NCI-H2081 treated with DMSO at 0.1 percent for 48 hours (cell line): Measurements from ENCODE around the gene GPR173.

Experiments used
- DNase-seq: peaks from one replicate; lab custom pipeline; 2025; lab: John Stamatoyannopoulos, UW

Gene GPR173

GRCh38 chrX:53089925-53090324, 41.3 kb downstream of the GPR173 start:
- DNase-seq = no peak

GRCh38 chrX:53091354-53091753, 42.8 kb downstream of the GPR173 start:
- DNase-seq = no peak

GRCh38 chrX:53093177-53093655, 44.6 kb downstream of the GPR173 start:
- DNase-seq = peak; percentile 47

DNA sequence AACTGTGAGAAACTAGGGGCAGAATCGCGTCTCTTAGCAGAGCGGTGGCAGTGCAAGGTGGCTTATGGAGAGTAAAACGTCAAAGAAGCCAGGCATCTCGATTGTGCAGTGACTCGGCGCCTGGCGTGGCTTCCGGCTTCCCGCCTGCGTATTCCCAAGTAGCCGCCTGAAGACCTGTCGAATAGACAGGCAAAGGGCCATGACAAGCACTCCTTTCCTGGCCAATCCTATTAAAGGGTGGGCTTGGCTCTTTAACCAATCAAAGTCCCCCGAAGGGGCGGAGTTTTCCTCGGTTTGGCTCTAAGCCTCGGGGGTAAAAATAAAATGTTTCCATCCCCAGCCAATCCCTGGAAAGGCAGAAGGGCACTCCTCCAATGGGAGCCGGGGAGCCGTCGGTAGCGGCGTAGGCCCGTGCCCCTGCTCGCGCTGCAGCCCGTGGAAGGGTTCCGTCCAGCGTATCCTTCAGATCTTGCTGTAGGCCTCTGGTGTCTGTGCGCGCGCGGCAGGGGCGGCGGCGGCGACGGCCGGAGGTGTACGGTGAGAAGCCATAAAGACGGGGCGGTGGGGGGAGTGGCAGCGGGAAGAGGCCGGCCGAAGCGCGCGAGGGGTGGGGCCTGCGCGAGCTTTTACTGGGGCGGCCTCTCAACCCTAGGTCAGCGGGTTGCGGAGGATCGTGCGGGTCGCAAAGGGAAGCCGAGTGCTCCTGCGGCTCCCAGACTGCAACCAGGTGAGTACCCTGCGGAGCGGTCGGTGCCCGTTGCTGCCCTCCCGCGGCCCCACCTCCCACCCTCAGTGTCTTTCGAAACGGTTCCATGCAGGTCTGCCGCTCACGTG, 45.4 kb downstream of the GPR173 start, which contains the start of gene KANTR:
TSS of gene KANTR (plus strand) at position 395 of the 834 bp plus-strand sequence. CDS start 30,131 bp downstream, outside the sequence.
- peak; percentile 91 for DNase-seq

DNA sequence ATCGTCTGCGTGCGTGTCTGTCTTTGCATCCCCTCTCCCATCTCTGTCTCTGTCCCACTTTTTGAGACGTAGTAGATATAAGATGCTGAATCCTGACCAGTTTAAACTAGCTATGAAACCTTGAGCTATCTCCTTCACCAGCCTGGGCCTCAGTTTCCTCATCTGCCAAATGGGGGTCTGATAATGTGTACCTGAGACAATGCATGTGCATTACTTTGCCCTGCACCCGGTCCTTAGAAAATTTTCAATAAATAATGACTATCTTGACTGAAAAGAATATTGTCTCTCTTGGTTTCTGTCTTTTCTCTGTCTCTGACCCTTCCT, 46.0 kb downstream of the GPR173 start:
- DNase-seq = no peak

DNA sequence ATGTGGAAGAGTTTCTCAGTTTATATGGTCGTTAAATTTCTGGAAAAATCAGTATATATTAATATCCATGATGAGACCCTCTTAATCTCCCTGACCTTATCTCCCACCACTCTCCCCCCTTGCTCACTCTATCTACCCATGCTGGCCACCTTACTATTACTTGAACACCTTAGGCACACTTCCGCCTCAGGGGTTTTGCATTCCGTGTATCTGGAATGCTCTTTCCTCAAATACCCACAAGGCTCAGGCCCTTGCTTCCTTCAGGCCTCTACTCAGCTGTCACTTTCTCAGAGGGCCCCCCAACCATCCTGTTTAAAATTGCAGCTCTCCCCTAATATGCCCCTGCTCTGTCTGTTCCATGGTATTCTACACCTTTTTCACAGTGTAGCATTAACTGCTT, 47.2 kb downstream of the GPR173 start:
- DNase-seq = no peak

- DNase-seq = no peak
These were observed 66.4 kb downstream of the GPR173 start for GRCh38 chrX:53114864-53115549.

GRCh38 chrX:53115550-53115874, 66.9 kb downstream of the GPR173 start:
- DNase-seq = no peak

GRCh38 chrX:53116101-53116500, 67.5 kb downstream of the GPR173 start:
- no peak for DNase-seq

GRCh38 chrX:53122013-53122412, 73.4 kb downstream of the GPR173 start:
- no peak for DNase-seq

GRCh38 chrX:53125506-53125905, 76.9 kb downstream of the GPR173 start:
- DNase-seq = no peak

DNA sequence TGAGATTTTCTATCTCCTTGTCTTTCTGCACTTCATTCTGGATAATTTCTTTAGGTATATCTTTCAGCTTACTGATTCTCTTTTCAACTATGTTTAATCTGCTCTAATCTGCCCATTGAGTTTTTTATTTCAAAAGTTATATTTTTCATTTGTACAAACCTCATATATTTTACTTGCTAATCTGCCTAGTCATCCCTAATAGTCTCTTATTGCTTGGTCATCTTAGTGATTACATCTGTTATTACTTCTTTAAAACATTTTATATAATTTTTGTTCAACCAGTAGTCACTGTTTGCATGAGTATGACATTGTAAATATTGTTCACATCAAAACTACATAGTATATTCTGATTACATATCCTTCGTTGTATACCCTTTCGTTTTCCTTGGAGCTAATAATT, 77.8 kb downstream of the GPR173 start:
- no peak for DNase-seq

- DNase-seq = no peak
These were observed 79.6 kb downstream of the GPR173 start for GRCh38 chrX:53128097-53128749.
